ENCODE results near the gene KLHDC4.

- no peak for TF ChIP-seq KDM1A (IDR thresholded peaks at IDR 0.05; ENCODE audit: borderline replicate concordance)
- no peak for TF ChIP-seq RFX5 (IDR thresholded peaks at IDR 0.05; ENCODE audit: low read depth, low read length)
Measured at GRCh38 chr16:87812200-87812656, 46.4 kb upstream of the KLHDC4 start.

Data from GM12878 (cell line).